H1 (cell line): ENCODE data around the gene TFR2. TPM values are rescaled to one million over a fixed set of nuclear protein-coding genes. Genes with fewer than 3 reads are reported as not detected.

Source experiments
- CTCF ChIA-PET: fragments of 300-600 bp; sonication (Branson Sonifier 250); formaldehyde crosslinking; loops from one replicate; lab custom pipeline; 2021; ENCODE audit not compliant: partially characterized antibody; lab: Charles Lee
- POLR2A ChIA-PET: fragments of 300-600 bp; sonication (Branson Sonifier 250); formaldehyde crosslinking; loops from one replicate; lab custom pipeline; 2021; ENCODE audit warnings: inconsistent platforms; ENCODE audit not compliant: partially characterized antibody; lab: Charles Lee
- DNase-seq, 2 experiments: peaks; one replicate each; pipeline versions ENCODE4 v3.0.0 to v3.0.0-alpha.2; 2010 to 2022; ENCODE audit warnings: low spot score in 2 of 2, low read depth in 1 of 2, mixed read lengths in 1 of 2
- FAIRE-seq: peaks from 2 replicates; lab custom pipeline; 2011; peaks lifted over from hg19 to GRCh38; lab: Jason Lieb, UNC
- H2AFZ ChIP-seq: 2 replicates; pipeline ENCODE4 v1.8.1; 2012; ENCODE audit warnings: low read length, inconsistent platforms
- H2AK5ac ChIP-seq: 2 replicates; pipeline ENCODE4 v1.6.1; 2013; ENCODE audit warnings: low read depth, low read length
- H2BK120ac ChIP-seq: replicated peaks from 2 replicates; pipeline ENCODE3; 2013; ENCODE audit warnings: low read depth, low read length, inconsistent platforms
- H2BK12ac ChIP-seq: 2 replicates; pipeline ENCODE4 v1.6.1; 2013; ENCODE audit warnings: low read depth, low read length
- H2BK15ac ChIP-seq: 2 replicates; pipeline ENCODE4 v1.6.1; 2013; ENCODE audit warnings: low read length
- H2BK20ac ChIP-seq: 2 replicates; pipeline ENCODE4 v1.6.1; 2013; ENCODE audit warnings: low read length
- H2BK5ac ChIP-seq: 2 replicates; pipeline ENCODE4 v1.6.1; 2013; ENCODE audit warnings: low read depth, low read length
- H3K14ac ChIP-seq: 2 replicates; pipeline ENCODE4 v1.6.1; 2013; ENCODE audit warnings: inconsistent platforms; ENCODE audit not compliant: insufficient read length
- H3K18ac ChIP-seq: 2 replicates; pipeline ENCODE4 v1.6.1; 2013; ENCODE audit warnings: low read length; ENCODE audit errors: extremely low read depth
- H3K23ac ChIP-seq: 2 replicates; pipeline ENCODE4 v1.6.1; 2013; ENCODE audit warnings: inconsistent platforms; ENCODE audit not compliant: insufficient read length
- H3K23me2 ChIP-seq: 2 replicates; pipeline ENCODE4 v1.6.1; 2013; ENCODE audit warnings: low read depth, low read length
- H3K27ac ChIP-seq: 2 replicates; pipeline ENCODE4 v1.6.1; 2011; ENCODE audit warnings: low read depth, low read length, inconsistent platforms
- H3K27me3 ChIP-seq, 4 experiments: replicated peaks in 1 of 4; 1 replicate in 1 of 4; 2 replicates in 3 of 4; pipeline versions ENCODE4 v1.6.1 to v1.8.1; 2011 to 2013; ENCODE audit warnings: low read length in 3 of 4, mild to moderate bottlenecking in 3 of 4, inconsistent platforms in 2 of 4, mixed read lengths in 2 of 4, moderate library complexity in 1 of 4; ENCODE audit not compliant: control insufficient read depth in 3 of 4, insufficient read depth in 3 of 4; ENCODE audit errors: extremely low read depth in 1 of 4
- H3K36me3 ChIP-seq, 4 experiments: 2 replicates each; pipeline versions ENCODE4 v1.6.1 to v1.8.1; 2011 to 2013; ENCODE audit warnings: mild to moderate bottlenecking in 4 of 4, low read length in 3 of 4, moderate library complexity in 2 of 4, control low read depth in 1 of 4, inconsistent platforms in 1 of 4; ENCODE audit not compliant: insufficient read depth in 4 of 4, control insufficient read depth in 2 of 4
- H3K4ac ChIP-seq: replicated peaks from 2 replicates; pipeline ENCODE3; 2013; ENCODE audit warnings: low read length, low read depth, mixed read lengths, inconsistent platforms; ENCODE audit not compliant: insufficient read length
- H3K4me1 ChIP-seq, 4 experiments: replicated peaks in 1 of 4; 1 replicate in 1 of 4; 2 replicates in 3 of 4; pipeline versions ENCODE4 v1.6.1 to v1.8.1; 2011 to 2013; ENCODE audit warnings: low read length in 3 of 4, inconsistent platforms in 2 of 4, mixed read lengths in 1 of 4; ENCODE audit not compliant: insufficient read depth in 4 of 4, control insufficient read depth in 3 of 4
- H3K4me2 ChIP-seq, 2 experiments: 2 replicates each; pipeline versions ENCODE4 v1.6.1 to v1.8.1; 2011 to 2013; ENCODE audit warnings: low read depth in 2 of 2, low read length in 2 of 2, control low read depth in 1 of 2, inconsistent platforms in 1 of 2, mild to moderate bottlenecking in 1 of 2; ENCODE audit not compliant: insufficient read depth in 1 of 2
- H3K4me3 ChIP-seq, 4 experiments: fragments of 200-600, 300-600 bp in 1 of 4; sonication (generic), shearing (Covaris generic), sonication (Bioruptor Twin) in 1 of 4; 2 replicates each; pipeline versions ENCODE4 v1.5.1 to v1.8.1; 2011 to 2016; ENCODE audit warnings: low read length in 4 of 4, low read depth in 3 of 4, control low read depth in 2 of 4, inconsistent platforms in 2 of 4, mild to moderate bottlenecking in 2 of 4, mixed read lengths in 1 of 4, moderate library complexity in 1 of 4; ENCODE audit not compliant: insufficient read depth in 2 of 4; ENCODE audit errors: extremely low read depth in 1 of 4
- H3K56ac ChIP-seq: replicated peaks from 2 replicates; pipeline ENCODE3; 2013; ENCODE audit warnings: low read depth, mild to moderate bottlenecking, mixed read lengths, low read length, inconsistent platforms; ENCODE audit not compliant: insufficient read length
- H3K79me1 ChIP-seq: 2 replicates; pipeline ENCODE4 v1.6.1; 2013; ENCODE audit warnings: low read depth, low read length, control low read depth
- H3K79me2 ChIP-seq, 2 experiments: 2 replicates each; pipeline versions ENCODE4 v1.6.1 to v1.8.1; 2012 to 2013; ENCODE audit warnings: low read length in 2 of 2, mild to moderate bottlenecking in 2 of 2, inconsistent platforms in 1 of 2; ENCODE audit not compliant: insufficient read depth in 2 of 2, control insufficient read depth in 1 of 2
- H3K9ac ChIP-seq, 4 experiments: replicated peaks in 1 of 4; 1 replicate in 1 of 4; 2 replicates in 3 of 4; pipeline versions ENCODE4 v1.6.1 to v1.8.1; 2011 to 2013; ENCODE audit warnings: low read depth in 3 of 4, low read length in 3 of 4, control low read depth in 2 of 4, mild to moderate bottlenecking in 2 of 4, moderate library complexity in 2 of 4, inconsistent platforms in 1 of 4; ENCODE audit errors: extremely low read depth in 1 of 4
- H3K9me3 ChIP-seq, 2 experiments: 2 replicates each; pipeline versions ENCODE4 v1.6.1 to v1.8.1; 2012 to 2013; ENCODE audit warnings: mild to moderate bottlenecking in 2 of 2, moderate library complexity in 2 of 2, control low read depth in 1 of 2, inconsistent platforms in 1 of 2, low read depth in 1 of 2, low read length in 1 of 2, mixed read lengths in 1 of 2; ENCODE audit not compliant: insufficient read depth in 2 of 2
- H4K20me1 ChIP-seq, 2 experiments: replicated peaks in 1 of 2; 2 replicates each; pipeline versions ENCODE3 to v1.8.1; 2011 to 2013; ENCODE audit warnings: inconsistent platforms in 2 of 2, low read length in 2 of 2, mild to moderate bottlenecking in 1 of 2; ENCODE audit not compliant: insufficient read depth in 2 of 2, control insufficient read depth in 1 of 2
- H4K5ac ChIP-seq: 2 replicates; pipeline ENCODE4 v1.6.1; 2013; ENCODE audit warnings: low read length, low read depth, mixed read lengths, inconsistent platforms; ENCODE audit not compliant: insufficient read length
- H4K8ac ChIP-seq: 2 replicates; pipeline ENCODE4 v1.8.0; 2013; ENCODE audit warnings: mild to moderate bottlenecking, moderate library complexity, low read length, inconsistent platforms; ENCODE audit not compliant: insufficient read depth; ENCODE audit errors: extremely low read depth
- H4K91ac ChIP-seq: replicated peaks from 2 replicates; pipeline ENCODE3; 2013; ENCODE audit warnings: low read length, mixed read lengths, inconsistent platforms; ENCODE audit not compliant: insufficient read length
- ATF3 ChIP-seq: IDR thresholded peaks from 2 replicates; pipeline ENCODE4 v1.6.1; 2011; ENCODE audit warnings: low read depth, mild to moderate bottlenecking, low read length; ENCODE audit not compliant: insufficient read depth
- BCL11A ChIP-seq, 2 experiments: IDR thresholded peaks; one replicate each; pipeline ENCODE4 v1.6.1; 2011; ENCODE audit warnings: low read depth in 2 of 2, low read length in 2 of 2, mild to moderate bottlenecking in 2 of 2
- EP300 ChIP-seq, 2 experiments: IDR thresholded peaks; 1 replicate in 1 of 2; 2 replicates in 1 of 2; pipeline ENCODE4 v1.6.1; 2011 to 2012; ENCODE audit warnings: low read depth in 2 of 2, low read length in 2 of 2, mild to moderate bottlenecking in 2 of 2, borderline replicate concordance in 1 of 2, inconsistent platforms in 1 of 2, moderate library complexity in 1 of 2
- GABPA ChIP-seq: IDR thresholded peaks from 2 replicates; pipeline ENCODE4 v1.6.1; 2011; ENCODE audit warnings: mild to moderate bottlenecking, low read length, moderate library complexity, borderline replicate concordance; ENCODE audit not compliant: insufficient read depth
- JUN ChIP-seq: IDR thresholded peaks from 2 replicates; pipeline ENCODE4 v1.6.1; 2011; ENCODE audit warnings: low read depth, mild to moderate bottlenecking, improper control_type of control experiment, low read length
- SIX5 ChIP-seq: IDR thresholded peaks from 2 replicates; pipeline ENCODE4 v1.6.1; 2011; ENCODE audit warnings: mild to moderate bottlenecking, low read depth, low read length
- SP2 ChIP-seq: IDR thresholded peaks from 2 replicates; pipeline ENCODE4 v1.6.1; 2012; ENCODE audit warnings: mild to moderate bottlenecking, low read length, inconsistent platforms
- SRF ChIP-seq: IDR thresholded peaks from 2 replicates; pipeline ENCODE4 v1.6.1; 2011; ENCODE audit warnings: mild to moderate bottlenecking, low read depth, low read length, moderate library complexity
- ZNF274 ChIP-seq: IDR thresholded peaks from 2 replicates; pipeline ENCODE4 v1.7.0; 2012; ENCODE audit warnings: low read length, borderline replicate concordance; ENCODE audit errors: extremely low read depth
- WGBS, 2 experiments: shearing (Covaris generic) in 1 of 2; methylation state at CpG; one replicate each; pipeline versions ENCODE4 v1.1.6 to v1.1.7; 2013 to 2015; ENCODE audit warnings: low lambda C conversion rate in 2 of 2, mixed read lengths in 2 of 2, inconsistent platforms in 1 of 2, low coverage in 1 of 2, missing lambda C conversion rate in 1 of 2; ENCODE audit not compliant: insufficient replicate concordance in 2 of 2, insufficient coverage in 1 of 2, insufficient read length in 1 of 2; ENCODE audit errors: extremely low coverage in 1 of 2, missing lambda C conversion rate in 1 of 2; 5-methylcytosine and 5-hydroxymethylcytosine counted together
- polyA plus RNA-seq, 7 experiments: library from polyadenylated mRNA; depleted of rRNA in 3 of 7; stranded (reverse) in 5 of 7; unstranded in 2 of 7; fragments of >200 nt in 5 of 7; fragments of 200-250 nt in 2 of 7; gene quantifications; 1 replicate in 5 of 7; 2 replicates in 1 of 7; 4 replicates in 1 of 7; pipeline versions ENCODE4 v1.2.1 to v1.2.3, GENCODE V29; 2011 to 2013; ENCODE audit warnings: missing spikeins in 2 of 7, mixed read lengths in 2 of 7
- total RNA-seq: library from RNA; stranded (reverse); fragmentation: NEBNext Ultra II Directional; extraction: Animal tissue kit (Norgen Biotek cat#: 25700); gene quantifications from 2 replicates; pipeline ENCODE4 v1.2.1, GENCODE V29; 2021

The TFR2 gene
- total and polyA plus RNA-seq, 2 of the 8 experiments (the other 6 are each of a cell fraction or from before 2014, with no cell fraction given) = 4.6 to 5.7 TPM

DNA sequence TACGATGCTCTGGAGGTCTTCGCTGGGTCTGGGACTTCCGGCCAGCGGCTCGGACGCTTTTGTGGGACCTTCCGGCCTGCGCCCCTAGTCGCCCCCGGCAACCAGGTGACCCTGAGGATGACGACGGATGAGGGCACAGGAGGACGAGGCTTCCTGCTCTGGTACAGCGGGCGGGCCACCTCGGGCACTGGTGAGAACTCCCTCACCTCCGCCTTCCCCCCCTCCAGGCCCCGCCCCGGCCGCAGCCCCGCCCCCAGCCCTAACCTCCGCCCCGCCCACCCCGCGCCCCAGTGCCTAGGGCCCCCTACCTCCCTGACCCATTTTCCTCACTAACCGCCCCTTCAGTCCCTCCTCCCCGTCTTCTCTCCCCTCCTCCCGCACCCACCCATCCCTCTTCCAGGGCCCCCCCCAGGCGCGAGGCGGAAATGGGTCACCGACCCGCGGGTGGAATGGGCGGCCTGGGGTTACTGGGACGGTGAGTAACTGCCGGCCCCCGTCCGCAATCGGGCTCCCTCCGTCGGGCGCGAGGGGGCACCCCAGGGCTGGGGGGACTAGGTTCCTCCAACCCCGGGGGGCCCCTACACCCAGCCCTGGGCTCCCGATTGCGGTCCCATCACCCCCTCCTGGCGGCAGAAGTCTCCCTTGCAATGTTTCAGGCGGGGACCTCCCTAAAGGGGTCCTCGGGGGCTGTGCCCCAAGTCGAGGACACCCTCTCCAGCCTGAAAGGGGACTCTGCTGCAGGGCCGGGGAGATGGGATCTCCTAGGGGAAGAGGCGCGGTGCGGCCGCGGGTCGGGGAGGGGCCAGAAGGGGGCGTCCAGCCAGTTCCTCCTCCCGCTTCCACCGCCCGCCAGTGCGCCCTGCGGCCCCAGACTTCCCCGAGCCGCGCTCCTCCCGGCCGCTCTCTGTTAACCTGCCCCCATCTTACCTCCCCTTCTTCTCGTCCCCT, 37.0 kb downstream of the TFR2 start:
- peak overlapping the region in 3 of 4 experiments; percentile 45 to 79 (median 55); a peak in 3 of 7 replicates for H3K9ac ChIP-seq
- no peak overlapping the region for H2BK20ac ChIP-seq
- H3K27me3 ChIP-seq = peaks cover 0 to 10% (median 4%) of the 10 kb centered on the region in 4 experiments; a peak in 2 of 7 replicates
- H4K20me1 ChIP-seq = no peaks in the 10 kb centered on the region
- H2AFZ ChIP-seq = no peak overlapping the region
- H3K4me3 ChIP-seq = peak overlapping the region; percentile 68 to 82 (median 78)
- H4K91ac ChIP-seq = peak overlapping the region; percentile 29
- DNase-seq = peak in 1 of 2 experiments; percentile 92
- POLR2A ChIA-PET = interaction anchor here (0.6 to 8.9 kb wide), 16 partner anchors 8 to 248 kb away, joined by 3 to 172 read pairs (median 3); partner anchors contain the start of genes FBXO24, LRCH4, MOSPD3 and SLC12A9
- peak overlapping the region; percentile 81 for H3K18ac ChIP-seq
- peaks cover 0 to 6% of the 10 kb centered on the region in 2 experiments; a peak in 1 of 4 replicates for H3K79me2 ChIP-seq
- no peak overlapping the region for H2BK120ac ChIP-seq
- H3K14ac ChIP-seq = no peak overlapping the region
- H3K36me3 ChIP-seq = peaks cover 0 to 7% (median under 1%) of the 10 kb centered on the region in 4 experiments; a peak in 3 of 8 replicates
- H4K8ac ChIP-seq = peak overlapping the region; percentile 85
- H2BK15ac ChIP-seq = 0 out of 2 replicates have a peak overlapping the region, but pooled peaks have one; percentile 40
- peaks cover 0 to 31% (median 20%) of the 10 kb centered on the region in 4 experiments; a peak in 6 of 7 replicates for H3K4me1 ChIP-seq
- no peaks in the 10 kb centered on the region for H3K9me3 ChIP-seq
- no peak for FAIRE-seq
- 0 out of 2 replicates have a peak overlapping the region, but pooled peaks have one; percentile 9 for H2AK5ac ChIP-seq
- H3K23me2 ChIP-seq = peaks cover 25% of the 10 kb centered on the region
- H3K56ac ChIP-seq = no peak overlapping the region
- peak overlapping the region; percentile 98 for H3K4me2 ChIP-seq
- 3% methylated on average over 45 of the region's 70 CpGs; no CpG with 5 or more reads in 1 of the 2 experiments for WGBS, 2 experiments
- H3K4ac ChIP-seq = peak overlapping the region; percentile 66
- H3K27ac ChIP-seq = peak overlapping the region; percentile 48; the same call in 1 of the 2 replicates
- H3K79me1 ChIP-seq = 0 out of 2 replicates have a peak, but pooled peaks cover 4% of the 10 kb centered on the region
- H2BK12ac ChIP-seq = 0 out of 2 replicates have a peak overlapping the region, but pooled peaks have one; percentile 43
- no peak overlapping the region for H3K23ac ChIP-seq
- peak overlapping the region; percentile 88; the same call in 1 of the 2 replicates for H2BK5ac ChIP-seq
- H4K5ac ChIP-seq = peak overlapping the region; percentile 46
- CTCF ChIA-PET = interaction anchor here (0.7 to 5.4 kb wide), 19 partner anchors 8 to 248 kb away, joined by 3 to 51 read pairs (median 5); partner anchors contain the start of genes FBXO24, GIGYF1, LRCH4 and MOSPD3
- TF ChIP-seq BCL11A (IDR thresholded peaks at IDR 0.05; ENCODE audit: low read depth in 2 of 2, low read length in 2 of 2) = no peak
- no peak for TF ChIP-seq SP2
- TF ChIP-seq EP300 (IDR thresholded peaks at IDR 0.05; ENCODE audit: borderline replicate concordance in 1 of 2, low read depth in 2 of 2, low read length in 2 of 2) = no peak
- TF ChIP-seq SRF = no peak
- TF ChIP-seq SIX5 = no peak
- 0 out of 2 replicates have a peak, but pooled peaks have one; percentile 68 for TF ChIP-seq GABPA
- no peak for TF ChIP-seq ATF3
- no peak for TF ChIP-seq ZNF274
- TF ChIP-seq JUN = no peak
